ENCODE measurements around the gene ZNF644. TPM values are rescaled to one million over a fixed set of nuclear protein-coding genes. Genes with fewer than 3 reads are reported as not detected.

The ZNF644 gene
- total RNA-seq, 1 donor from 2014 or later: 68.8 TPM

- H3K36me3 Mint-ChIP-seq (ENCODE audit: low read depth): no peaks in the 10 kb centered on the region
- no peak overlapping the region for H3K27ac Mint-ChIP-seq (ENCODE audit: unreplicated experiment)
- H3K9me3 Mint-ChIP-seq: peaks cover 3% of the 10 kb centered on the region
- no peaks in the 10 kb centered on the region for H3K27me3 Mint-ChIP-seq (ENCODE audit: low read depth)
- no peak for DNase-seq (ENCODE audit: low read depth, low spot score)
- TF ChIP-seq CTCF (conservative IDR thresholded peaks at IDR 0.05): no peak
- H3K4me3 Mint-ChIP-seq: no peak overlapping the region
- H3K4me1 Mint-ChIP-seq: peaks cover 8% of the 10 kb centered on the region
Measured at GRCh38 chr1:91026320-91026719, 4.5 kb upstream of the ZNF644 start.

- TF ChIP-seq CTCF (conservative IDR thresholded peaks at IDR 0.05): no peak
- Mint-ChIP-seq H3K27ac (ENCODE audit: unreplicated experiment) (no peak overlapping the region), H3K27me3 (ENCODE audit: low read depth) (no peaks in the 10 kb centered on the region), H3K9me3 (peaks cover 3% of the 10 kb centered on the region), H3K4me3 (no peak overlapping the region), H3K4me1 (peaks cover 23% of the 10 kb centered on the region), H3K36me3 (ENCODE audit: low read depth) (peaks cover 2% of the 10 kb centered on the region)
- DNase-seq (ENCODE audit: low read depth, low spot score): no peak
Measured at GRCh38 chr1:91024481-91025119, 2.8 kb upstream of the ZNF644 start.

GRCh38 chr1:91022518-91022929, 689 bp upstream of the ZNF644 start:
- Mint-ChIP-seq H3K9me3 (peaks cover 3% of the 10 kb centered on the region), H3K27ac (ENCODE audit: unreplicated experiment) (peak overlapping the region; percentile 100), H3K4me1 (peaks cover 42% of the 10 kb centered on the region), H3K27me3 (ENCODE audit: low read depth) (no peaks in the 10 kb centered on the region), H3K4me3 (peak overlapping the region; percentile 100), H3K36me3 (ENCODE audit: low read depth) (peaks cover 4% of the 10 kb centered on the region)
- no peak for DNase-seq (ENCODE audit: low read depth, low spot score)
- no peak for TF ChIP-seq CTCF (conservative IDR thresholded peaks at IDR 0.05)

- H3K36me3 Mint-ChIP-seq (ENCODE audit: low read depth): peaks cover 4% of the 10 kb centered on the region
- peaks cover 3% of the 10 kb centered on the region for H3K9me3 Mint-ChIP-seq
- DNase-seq (ENCODE audit: low read depth, low spot score): peak; percentile 69
- peaks cover 44% of the 10 kb centered on the region for H3K4me1 Mint-ChIP-seq
- H3K27me3 Mint-ChIP-seq (ENCODE audit: low read depth): no peaks in the 10 kb centered on the region
- H3K4me3 Mint-ChIP-seq: peak overlapping the region; percentile 100
- no peak for TF ChIP-seq CTCF (conservative IDR thresholded peaks at IDR 0.05)
- H3K27ac Mint-ChIP-seq (ENCODE audit: unreplicated experiment): peak overlapping the region; percentile 100
Measured at GRCh38 chr1:91020967-91021685, 709 bp downstream of the ZNF644 start.

- Mint-ChIP-seq H3K27me3 (ENCODE audit: low read depth) (no peaks in the 10 kb centered on the region), H3K36me3 (ENCODE audit: low read depth) (peaks cover 4% of the 10 kb centered on the region), H3K4me1 (peaks cover 50% of the 10 kb centered on the region), H3K27ac (ENCODE audit: unreplicated experiment) (peak overlapping the region; percentile 100), H3K9me3 (peaks cover 3% of the 10 kb centered on the region), H3K4me3 (peak overlapping the region; percentile 100)
- TF ChIP-seq CTCF (conservative IDR thresholded peaks at IDR 0.05): no peak
- DNase-seq (ENCODE audit: low read depth, low spot score): no peak
Measured at GRCh38 chr1:91020486-91020885, 1.3 kb downstream of the ZNF644 start.
